H1 (cell line): ENCODE data around the gene MYL2. TPM values are rescaled to one million over a fixed set of nuclear protein-coding genes. Genes with fewer than 3 reads are reported as not detected.

Experiments
- ASH2L ChIP-seq: fragments of 200-600, 300-600 bp; sonication (generic); IDR thresholded peaks from one replicate; pipeline ENCODE4 v1.7.1; 2017; ENCODE audit warnings: low read length
- ATF2 ChIP-seq: IDR thresholded peaks from 2 replicates; pipeline ENCODE4 v1.6.1; 2012; ENCODE audit warnings: low read length, inconsistent platforms
- CHD2 ChIP-seq: IDR thresholded peaks from 2 replicates; pipeline ENCODE4 v1.6.1; 2012; ENCODE audit warnings: low read length, improper control_type of control experiment
- CTCF ChIP-seq, 3 experiments: IDR thresholded peaks; 1 replicate in 2 of 3; 2 replicates in 1 of 3; pipeline versions ENCODE4 v1.5.1 to v1.6.1; 2011; ENCODE audit warnings: low read length in 3 of 3, mild to moderate bottlenecking in 3 of 3, inconsistent platforms in 2 of 3, low read depth in 1 of 3, moderate library complexity in 1 of 3; ENCODE audit not compliant: insufficient read depth in 1 of 3; ENCODE audit errors: control extremely low read depth in 1 of 3
- E2F6 ChIP-seq: IDR thresholded peaks from 2 replicates; pipeline ENCODE4 v1.6.1; 2012; ENCODE audit warnings: inconsistent platforms
- FOSL1 ChIP-seq: IDR thresholded peaks from 2 replicates; pipeline ENCODE4 v1.6.1; 2011; ENCODE audit warnings: mild to moderate bottlenecking, low read depth, low read length, moderate library complexity; ENCODE audit not compliant: insufficient read depth
- HDAC2 ChIP-seq, 2 experiments: fragments of 300-600 bp in 1 of 2; sonication (generic) in 1 of 2; IDR thresholded peaks; 2 replicates each; pipeline ENCODE4 v1.6.1; 2011 to 2012; ENCODE audit warnings: low read depth in 2 of 2, low read length in 2 of 2, mild to moderate bottlenecking in 2 of 2, moderate library complexity in 2 of 2, borderline replicate concordance in 1 of 2, inconsistent platforms in 1 of 2
- JUND ChIP-seq: IDR thresholded peaks from 2 replicates; pipeline ENCODE4 v1.6.1; 2011; ENCODE audit warnings: mild to moderate bottlenecking, improper control_type of control experiment, low read length
- KDM1A ChIP-seq: fragments of 200-600, 300-600 bp; sonication (generic); IDR thresholded peaks from 2 replicates; pipeline ENCODE4 v1.7.1; 2016; ENCODE audit warnings: mild to moderate bottlenecking, low read length, borderline replicate concordance
- KDM4A ChIP-seq: IDR thresholded peaks from one replicate; pipeline ENCODE4 v1.7.1; 2012; ENCODE audit warnings: low read depth, mild to moderate bottlenecking, moderate library complexity, low read length, inconsistent platforms; ENCODE audit not compliant: severe bottlenecking
- NANOG ChIP-seq: IDR thresholded peaks from 2 replicates; pipeline ENCODE4 v1.6.1; 2011; ENCODE audit warnings: low read length, low read depth, mild to moderate bottlenecking, inconsistent platforms; ENCODE audit not compliant: insufficient read depth, poor library complexity, severe bottlenecking
- PHF8 ChIP-seq: fragments of 200-600 bp; sonication (generic); conservative IDR thresholded peaks from 2 replicates; pipeline ENCODE4 v1.7.1; 2012; ENCODE audit warnings: low read depth, mild to moderate bottlenecking, inconsistent platforms, low read length, moderate library complexity
- RBBP5 ChIP-seq: IDR thresholded peaks from 2 replicates; pipeline ENCODE4 v1.7.1; 2012; ENCODE audit warnings: low read depth, mild to moderate bottlenecking, inconsistent platforms, low read length, moderate library complexity, borderline replicate concordance
- RFX5 ChIP-seq: IDR thresholded peaks from 2 replicates; pipeline ENCODE4 v1.6.1; 2011; ENCODE audit warnings: low read depth, low read length, improper control_type of control experiment, borderline replicate concordance
- SP1 ChIP-seq: IDR thresholded peaks from 2 replicates; pipeline ENCODE4 v1.6.1; 2011; ENCODE audit warnings: low read depth, low read length
- TAF1 ChIP-seq: IDR thresholded peaks from 2 replicates; pipeline ENCODE4 v1.6.1; 2011; ENCODE audit warnings: mild to moderate bottlenecking, low read depth, low read length
- polyA plus RNA-seq, 7 experiments: library from polyadenylated mRNA; depleted of rRNA in 3 of 7; stranded (reverse) in 5 of 7; unstranded in 2 of 7; fragments of >200 nt in 5 of 7; fragments of 200-250 nt in 2 of 7; gene quantifications; 1 replicate in 5 of 7; 2 replicates in 1 of 7; 4 replicates in 1 of 7; pipeline versions ENCODE4 v1.2.1 to v1.2.3, GENCODE V29; 2011 to 2013; ENCODE audit warnings: missing spikeins in 2 of 7, mixed read lengths in 2 of 7
- total RNA-seq: library from RNA; stranded (reverse); fragmentation: NEBNext Ultra II Directional; extraction: Animal tissue kit (Norgen Biotek cat#: 25700); gene quantifications from 2 replicates; pipeline ENCODE4 v1.2.1, GENCODE V29; 2021

The MYL2 gene
- total and polyA plus RNA-seq, 2 of the 8 experiments (the other 6 are each of a cell fraction or from before 2014, with no cell fraction given) = not detected

GRCh38 chr12:110934093-110934852 is 13.9 kb upstream of the MYL2 start (continued):
- TF ChIP-seq CTCF (IDR thresholded peaks at IDR 0.05; ENCODE audit: control extremely low read depth in 1 of 3, insufficient read depth in 1 of 3, low read depth in 1 of 3, low read length in 3 of 3) (no peak), SP1 (0 out of 2 replicates have a peak, but pooled peaks have one; percentile 36), ATF2 (0 out of 2 replicates have a peak, but pooled peaks have one; percentile 43), E2F6 (no peak), NANOG (no peak), TAF1 (0 out of 2 replicates have a peak, but pooled peaks have one; percentile 4), CHD2 (no peak), PHF8 (no peak), KDM4A (no peak), RFX5 (no peak), ASH2L (peak; percentile 52), KDM1A (peak; percentile 72; the same call in 1 of the 2 replicates), JUND (peak; percentile 91), HDAC2 (IDR thresholded peaks at IDR 0.05; ENCODE audit: borderline replicate concordance in 1 of 2, low read depth in 2 of 2, low read length in 2 of 2) (no peak; a peak in 1 of 4 replicates), RBBP5 (no peak), FOSL1 (no peak)
